ENCODE measurements around the gene LLCFC1. TPM values are rescaled to one million over a fixed set of nuclear protein-coding genes. Genes with fewer than 3 reads are reported as not detected.

The LLCFC1 gene
- total RNA-seq, 1 experiment from 2014 or later, result not detected

DNA sequence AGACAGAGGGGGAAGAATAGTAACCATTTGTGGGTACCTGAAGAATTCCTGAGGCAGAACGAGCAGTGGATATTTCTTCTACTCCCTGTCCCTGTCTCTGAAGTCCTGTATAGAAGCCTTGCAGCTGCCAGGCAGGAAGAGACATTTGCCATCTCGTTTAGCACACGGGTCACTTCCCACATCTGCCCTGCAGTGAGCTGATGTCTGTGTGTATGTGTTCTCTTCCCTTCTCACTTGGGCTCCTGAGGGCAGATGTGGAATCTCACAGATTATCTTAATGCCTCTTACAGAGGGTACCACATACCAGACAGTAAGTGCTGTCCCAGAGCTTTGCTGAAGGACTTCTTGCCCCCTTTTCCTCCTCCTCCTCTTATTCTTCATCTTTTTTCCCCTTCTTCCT, 39.6 kb upstream of the LLCFC1 start:
- H3K4me1 Mint-ChIP-seq, result peaks cover 13% of the 10 kb centered on the region
- peaks cover 26% of the 10 kb centered on the region for H3K9me3 Mint-ChIP-seq
- no peak overlapping the region for H3K4me3 Mint-ChIP-seq
- ATAC-seq (no peak), DNase-seq (ENCODE audit: low spot score) (no peak)
- TF ChIP-seq ZNF416 (CRISPR knock-in tag; IDR thresholded peaks at IDR 0.05) (no peak), ZNF121 (CRISPR knock-in tag; IDR thresholded peaks at IDR 0.05) (no peak), SOX15 (CRISPR knock-in tag; IDR thresholded peaks at IDR 0.05) (no peak), EMX1 (CRISPR knock-in tag; IDR thresholded peaks at IDR 0.05) (no peak), OVOL2 (CRISPR knock-in tag; IDR thresholded peaks at IDR 0.05; ENCODE audit: borderline replicate concordance) (no peak), RORB (CRISPR knock-in tag; IDR thresholded peaks at IDR 0.05) (no peak)
- TF ChIP-seq, protein P1, sequence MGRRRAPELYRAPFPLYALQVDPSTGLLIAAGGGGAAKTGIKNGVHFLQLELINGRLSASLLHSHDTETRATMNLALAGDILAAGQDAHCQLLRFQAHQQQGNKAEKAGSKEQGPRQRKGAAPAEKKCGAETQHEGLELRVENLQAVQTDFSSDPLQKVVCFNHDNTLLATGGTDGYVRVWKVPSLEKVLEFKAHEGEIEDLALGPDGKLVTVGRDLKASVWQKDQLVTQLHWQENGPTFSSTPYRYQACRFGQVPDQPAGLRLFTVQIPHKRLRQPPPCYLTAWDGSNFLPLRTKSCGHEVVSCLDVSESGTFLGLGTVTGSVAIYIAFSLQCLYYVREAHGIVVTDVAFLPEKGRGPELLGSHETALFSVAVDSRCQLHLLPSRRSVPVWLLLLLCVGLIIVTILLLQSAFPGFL (CRISPR knock-in tag; IDR thresholded peaks at IDR 0.05; ENCODE audit: borderline replicate concordance), result no peak
- TF ChIP-seq, protein P2, sequence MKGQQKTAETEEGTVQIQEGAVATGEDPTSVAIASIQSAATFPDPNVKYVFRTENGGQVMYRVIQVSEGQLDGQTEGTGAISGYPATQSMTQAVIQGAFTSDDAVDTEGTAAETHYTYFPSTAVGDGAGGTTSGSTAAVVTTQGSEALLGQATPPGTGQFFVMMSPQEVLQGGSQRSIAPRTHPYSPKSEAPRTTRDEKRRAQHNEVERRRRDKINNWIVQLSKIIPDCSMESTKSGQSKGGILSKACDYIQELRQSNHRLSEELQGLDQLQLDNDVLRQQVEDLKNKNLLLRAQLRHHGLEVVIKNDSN (CRISPR knock-in tag; IDR thresholded peaks at IDR 0.05), result no peak
- TF ChIP-seq, protein P3, sequence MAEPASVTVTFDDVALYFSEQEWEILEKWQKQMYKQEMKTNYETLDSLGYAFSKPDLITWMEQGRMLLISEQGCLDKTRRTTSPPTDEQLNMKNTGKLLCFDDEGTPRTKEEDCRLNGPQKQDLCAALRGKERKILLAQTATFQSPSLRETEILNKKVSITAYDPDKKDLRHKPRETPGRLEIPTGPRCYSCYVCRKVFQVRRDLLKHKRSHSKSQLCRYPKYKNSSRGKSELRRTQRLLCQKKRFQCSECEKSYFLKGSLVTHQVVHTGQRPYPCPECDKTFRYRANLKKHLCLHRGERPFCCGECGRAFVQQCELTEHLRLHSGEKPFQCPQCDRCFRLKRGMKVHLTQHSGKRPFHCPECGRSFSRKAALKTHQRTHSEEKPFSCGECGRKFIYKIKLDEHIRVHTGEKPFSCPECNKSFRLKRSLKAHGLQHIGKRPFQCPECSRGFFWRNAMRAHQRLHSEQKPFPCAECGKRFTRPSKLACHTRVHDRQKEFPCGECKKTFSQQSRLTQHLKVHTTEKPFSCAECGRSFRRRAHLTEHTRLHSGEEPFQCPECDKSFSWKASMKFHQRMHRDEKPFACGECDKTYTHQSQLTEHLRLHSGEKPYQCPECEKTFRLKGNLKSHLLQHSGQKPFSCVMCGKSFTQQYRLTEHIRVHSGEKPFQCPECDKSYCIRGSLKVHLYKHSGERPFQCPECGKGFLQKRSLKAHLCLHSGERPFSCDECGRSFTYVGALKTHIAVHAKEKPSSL (CRISPR knock-in tag; conservative IDR thresholded peaks at IDR 0.05), result no peak
- TF ChIP-seq, protein P4, sequence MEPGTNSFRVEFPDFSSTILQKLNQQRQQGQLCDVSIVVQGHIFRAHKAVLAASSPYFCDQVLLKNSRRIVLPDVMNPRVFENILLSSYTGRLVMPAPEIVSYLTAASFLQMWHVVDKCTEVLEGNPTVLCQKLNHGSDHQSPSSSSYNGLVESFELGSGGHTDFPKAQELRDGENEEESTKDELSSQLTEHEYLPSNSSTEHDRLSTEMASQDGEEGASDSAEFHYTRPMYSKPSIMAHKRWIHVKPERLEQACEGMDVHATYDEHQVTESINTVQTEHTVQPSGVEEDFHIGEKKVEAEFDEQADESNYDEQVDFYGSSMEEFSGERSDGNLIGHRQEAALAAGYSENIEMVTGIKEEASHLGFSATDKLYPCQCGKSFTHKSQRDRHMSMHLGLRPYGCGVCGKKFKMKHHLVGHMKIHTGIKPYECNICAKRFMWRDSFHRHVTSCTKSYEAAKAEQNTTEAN (CRISPR knock-in tag; IDR thresholded peaks at IDR 0.05), result no peak
- TF ChIP-seq, protein P5, sequence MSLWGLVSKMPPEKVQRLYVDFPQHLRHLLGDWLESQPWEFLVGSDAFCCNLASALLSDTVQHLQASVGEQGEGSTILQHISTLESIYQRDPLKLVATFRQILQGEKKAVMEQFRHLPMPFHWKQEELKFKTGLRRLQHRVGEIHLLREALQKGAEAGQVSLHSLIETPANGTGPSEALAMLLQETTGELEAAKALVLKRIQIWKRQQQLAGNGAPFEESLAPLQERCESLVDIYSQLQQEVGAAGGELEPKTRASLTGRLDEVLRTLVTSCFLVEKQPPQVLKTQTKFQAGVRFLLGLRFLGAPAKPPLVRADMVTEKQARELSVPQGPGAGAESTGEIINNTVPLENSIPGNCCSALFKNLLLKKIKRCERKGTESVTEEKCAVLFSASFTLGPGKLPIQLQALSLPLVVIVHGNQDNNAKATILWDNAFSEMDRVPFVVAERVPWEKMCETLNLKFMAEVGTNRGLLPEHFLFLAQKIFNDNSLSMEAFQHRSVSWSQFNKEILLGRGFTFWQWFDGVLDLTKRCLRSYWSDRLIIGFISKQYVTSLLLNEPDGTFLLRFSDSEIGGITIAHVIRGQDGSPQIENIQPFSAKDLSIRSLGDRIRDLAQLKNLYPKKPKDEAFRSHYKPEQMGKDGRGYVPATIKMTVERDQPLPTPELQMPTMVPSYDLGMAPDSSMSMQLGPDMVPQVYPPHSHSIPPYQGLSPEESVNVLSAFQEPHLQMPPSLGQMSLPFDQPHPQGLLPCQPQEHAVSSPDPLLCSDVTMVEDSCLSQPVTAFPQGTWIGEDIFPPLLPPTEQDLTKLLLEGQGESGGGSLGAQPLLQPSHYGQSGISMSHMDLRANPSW (CRISPR knock-in tag; conservative IDR thresholded peaks at IDR 0.05; ENCODE audit: low read depth), result no peak
- TF ChIP-seq, protein P6, sequence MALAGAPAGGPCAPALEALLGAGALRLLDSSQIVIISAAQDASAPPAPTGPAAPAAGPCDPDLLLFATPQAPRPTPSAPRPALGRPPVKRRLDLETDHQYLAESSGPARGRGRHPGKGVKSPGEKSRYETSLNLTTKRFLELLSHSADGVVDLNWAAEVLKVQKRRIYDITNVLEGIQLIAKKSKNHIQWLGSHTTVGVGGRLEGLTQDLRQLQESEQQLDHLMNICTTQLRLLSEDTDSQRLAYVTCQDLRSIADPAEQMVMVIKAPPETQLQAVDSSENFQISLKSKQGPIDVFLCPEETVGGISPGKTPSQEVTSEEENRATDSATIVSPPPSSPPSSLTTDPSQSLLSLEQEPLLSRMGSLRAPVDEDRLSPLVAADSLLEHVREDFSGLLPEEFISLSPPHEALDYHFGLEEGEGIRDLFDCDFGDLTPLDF (CRISPR knock-in tag; IDR thresholded peaks at IDR 0.05), result no peak
- TF ChIP-seq, protein P7, sequence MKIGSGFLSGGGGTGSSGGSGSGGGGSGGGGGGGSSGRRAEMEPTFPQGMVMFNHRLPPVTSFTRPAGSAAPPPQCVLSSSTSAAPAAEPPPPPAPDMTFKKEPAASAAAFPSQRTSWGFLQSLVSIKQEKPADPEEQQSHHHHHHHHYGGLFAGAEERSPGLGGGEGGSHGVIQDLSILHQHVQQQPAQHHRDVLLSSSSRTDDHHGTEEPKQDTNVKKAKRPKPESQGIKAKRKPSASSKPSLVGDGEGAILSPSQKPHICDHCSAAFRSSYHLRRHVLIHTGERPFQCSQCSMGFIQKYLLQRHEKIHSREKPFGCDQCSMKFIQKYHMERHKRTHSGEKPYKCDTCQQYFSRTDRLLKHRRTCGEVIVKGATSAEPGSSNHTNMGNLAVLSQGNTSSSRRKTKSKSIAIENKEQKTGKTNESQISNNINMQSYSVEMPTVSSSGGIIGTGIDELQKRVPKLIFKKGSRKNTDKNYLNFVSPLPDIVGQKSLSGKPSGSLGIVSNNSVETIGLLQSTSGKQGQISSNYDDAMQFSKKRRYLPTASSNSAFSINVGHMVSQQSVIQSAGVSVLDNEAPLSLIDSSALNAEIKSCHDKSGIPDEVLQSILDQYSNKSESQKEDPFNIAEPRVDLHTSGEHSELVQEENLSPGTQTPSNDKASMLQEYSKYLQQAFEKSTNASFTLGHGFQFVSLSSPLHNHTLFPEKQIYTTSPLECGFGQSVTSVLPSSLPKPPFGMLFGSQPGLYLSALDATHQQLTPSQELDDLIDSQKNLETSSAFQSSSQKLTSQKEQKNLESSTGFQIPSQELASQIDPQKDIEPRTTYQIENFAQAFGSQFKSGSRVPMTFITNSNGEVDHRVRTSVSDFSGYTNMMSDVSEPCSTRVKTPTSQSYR (CRISPR knock-in tag; IDR thresholded peaks at IDR 0.05), result no peak
- TF ChIP-seq, protein P8, sequence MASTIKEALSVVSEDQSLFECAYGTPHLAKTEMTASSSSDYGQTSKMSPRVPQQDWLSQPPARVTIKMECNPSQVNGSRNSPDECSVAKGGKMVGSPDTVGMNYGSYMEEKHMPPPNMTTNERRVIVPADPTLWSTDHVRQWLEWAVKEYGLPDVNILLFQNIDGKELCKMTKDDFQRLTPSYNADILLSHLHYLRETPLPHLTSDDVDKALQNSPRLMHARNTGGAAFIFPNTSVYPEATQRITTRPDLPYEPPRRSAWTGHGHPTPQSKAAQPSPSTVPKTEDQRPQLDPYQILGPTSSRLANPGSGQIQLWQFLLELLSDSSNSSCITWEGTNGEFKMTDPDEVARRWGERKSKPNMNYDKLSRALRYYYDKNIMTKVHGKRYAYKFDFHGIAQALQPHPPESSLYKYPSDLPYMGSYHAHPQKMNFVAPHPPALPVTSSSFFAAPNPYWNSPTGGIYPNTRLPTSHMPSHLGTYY (CRISPR knock-in tag; IDR thresholded peaks at IDR 0.05), result no peak
- CTCF ChIA-PET, result interaction anchor here (1.1 to 1.8 kb wide), 2 partner anchors 10 to 27 kb away, joined by 5 to 10 read pairs; no protein-coding TSS in a partner anchor
- no peak overlapping the region for H3K27ac Mint-ChIP-seq
- POLR2A ChIA-PET, result no interaction called here
- peaks cover 13% of the 10 kb centered on the region for H3K36me3 Mint-ChIP-seq
- H3K27me3 Mint-ChIP-seq (ENCODE audit: low read depth), result peaks cover 7% of the 10 kb centered on the region
